ENCODE data around the gene SLCO1A2. TPM values are rescaled to one million over a fixed set of nuclear protein-coding genes. Genes with fewer than 3 reads are reported as not detected.
A peak's percentile ranks its signal among the peaks of the same experiment; 100 is the strongest.

SLCO1A2 gene
- total RNA-seq, 1 experiment from 2014 or later = 1.2 TPM

GRCh38 chr12:21337453-21337852 lies 2.7 kb upstream of the SLCO1A2 start:
- H3K36me3 ChIP-seq (ENCODE audit: control insufficient read depth, insufficient read depth, low read length) = no peaks in the 10 kb centered on the region
- H3K4me3 Mint-ChIP-seq (ENCODE audit: unreplicated experiment) = no peak overlapping the region
- DNase-seq = no peak
- BruUV-seq (replicated peaks) = no TSS peak
- H3K27ac Mint-ChIP-seq (ENCODE audit: unreplicated experiment) = no peak overlapping the region
- no peak for TF ChIP-seq CTCF (IDR thresholded peaks at IDR 0.05; ENCODE audit: insufficient read depth in 1 of 2, low read depth in 1 of 2, low read length in 1 of 2, severe bottlenecking in 1 of 2, unreplicated experiment in 1 of 2)
- H3K27me3 ChIP-seq (replicated peaks; ENCODE audit: control insufficient read depth, insufficient read depth, low read length) = no peaks in the 10 kb centered on the region
- H3K9me3 ChIP-seq = 0 out of 2 replicates have a peak, but pooled peaks cover under 1% of the 10 kb centered on the region
- intact Hi-C loops (cut with micrococcal nuclease; ENCODE audit: unreplicated experiment) = no loop called here
- no peaks in the 10 kb centered on the region for H3K36me3 Mint-ChIP-seq (ENCODE audit: insufficient read depth, unreplicated experiment)
- no peaks in the 10 kb centered on the region for H3K4me1 ChIP-seq
- ChIA-PET POLR2A (no interaction called here), CTCF (no interaction called here)
- H3K27me3 Mint-ChIP-seq (ENCODE audit: insufficient read depth, unreplicated experiment) = peaks cover 18% of the 10 kb centered on the region
- H3K4me3 ChIP-seq (ENCODE audit: low read depth, low read length) = no peak overlapping the region
- peaks cover under 1% of the 10 kb centered on the region for H3K9me3 Mint-ChIP-seq (ENCODE audit: unreplicated experiment)
- no peaks in the 10 kb centered on the region for H3K4me1 Mint-ChIP-seq (ENCODE audit: low read depth, unreplicated experiment)

GRCh38 chr12:21336656-21337055 lies 1.9 kb upstream of the SLCO1A2 start:
- H3K4me1 ChIP-seq = no peaks in the 10 kb centered on the region
- peaks cover 18% of the 10 kb centered on the region for H3K27me3 Mint-ChIP-seq (ENCODE audit: insufficient read depth, unreplicated experiment)
- no peak overlapping the region for H3K4me3 ChIP-seq (ENCODE audit: low read depth, low read length)
- no TSS peak for BruUV-seq (replicated peaks)
- H3K4me3 Mint-ChIP-seq (ENCODE audit: unreplicated experiment) = no peak overlapping the region
- intact Hi-C loops (cut with micrococcal nuclease; ENCODE audit: unreplicated experiment) = no loop called here
- CTCF ChIA-PET = no interaction called here
- H3K9me3 Mint-ChIP-seq (ENCODE audit: unreplicated experiment) = peaks cover 9% of the 10 kb centered on the region
- no peaks in the 10 kb centered on the region for H3K4me1 Mint-ChIP-seq (ENCODE audit: low read depth, unreplicated experiment)
- no peaks in the 10 kb centered on the region for H3K36me3 Mint-ChIP-seq (ENCODE audit: insufficient read depth, unreplicated experiment)
- TF ChIP-seq CTCF (IDR thresholded peaks at IDR 0.05; ENCODE audit: insufficient read depth in 1 of 2, low read depth in 1 of 2, low read length in 1 of 2, severe bottlenecking in 1 of 2, unreplicated experiment in 1 of 2) = no peak
- H3K9me3 ChIP-seq = peaks cover 7% of the 10 kb centered on the region; the same call in 1 of the 2 replicates
- H3K36me3 ChIP-seq (ENCODE audit: control insufficient read depth, insufficient read depth, low read length) = no peaks in the 10 kb centered on the region
- no peak overlapping the region for H3K27ac Mint-ChIP-seq (ENCODE audit: unreplicated experiment)
- POLR2A ChIA-PET = no interaction called here
- no peak for DNase-seq
- no peaks in the 10 kb centered on the region for H3K27me3 ChIP-seq (replicated peaks; ENCODE audit: control insufficient read depth, insufficient read depth, low read length)

DNA sequence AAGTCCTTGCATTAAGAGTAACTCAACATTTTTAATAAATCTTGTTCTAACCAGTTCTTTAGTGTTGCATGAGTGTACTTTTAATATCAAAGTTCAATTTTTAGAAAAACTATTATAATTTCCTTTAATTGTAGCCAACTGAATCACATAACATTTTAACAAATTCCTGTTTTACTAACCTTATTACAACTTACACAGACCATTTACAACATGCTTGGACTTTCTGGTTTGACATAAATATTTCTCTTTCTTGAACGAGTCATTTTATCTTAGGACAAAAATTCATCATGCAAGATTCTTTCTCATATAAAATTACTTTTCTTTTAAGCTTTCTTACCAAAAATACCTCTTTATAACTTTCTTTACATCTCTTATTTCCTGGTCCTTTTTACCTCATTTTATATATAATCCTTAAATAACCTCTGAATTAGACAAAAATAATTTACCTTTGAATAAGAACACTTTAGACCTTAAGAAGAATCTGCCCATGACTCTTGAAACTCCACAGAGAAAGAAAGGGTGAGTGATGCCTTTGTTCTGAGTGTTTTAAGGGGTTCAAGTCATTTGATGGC lies 3.9 kb downstream of the SLCO1A2 start:
- no peaks in the 10 kb centered on the region for H3K36me3 ChIP-seq (ENCODE audit: control insufficient read depth, insufficient read depth, low read length)
- Mint-ChIP-seq H3K4me3 (ENCODE audit: unreplicated experiment) (no peak overlapping the region), H3K9me3 (ENCODE audit: unreplicated experiment) (peaks cover 57% of the 10 kb centered on the region), H3K36me3 (ENCODE audit: insufficient read depth, unreplicated experiment) (peaks cover 6% of the 10 kb centered on the region), H3K27ac (ENCODE audit: unreplicated experiment) (no peak overlapping the region), H3K27me3 (ENCODE audit: insufficient read depth, unreplicated experiment) (no peaks in the 10 kb centered on the region), H3K4me1 (ENCODE audit: low read depth, unreplicated experiment) (no peaks in the 10 kb centered on the region)
- no peak for TF ChIP-seq CTCF (IDR thresholded peaks at IDR 0.05; ENCODE audit: insufficient read depth in 1 of 2, low read depth in 1 of 2, low read length in 1 of 2, severe bottlenecking in 1 of 2, unreplicated experiment in 1 of 2)
- peaks cover 43% of the 10 kb centered on the region for H3K9me3 ChIP-seq
- DNase-seq = peak in 1 of 2 experiments; percentile 16
- intact Hi-C loops (cut with micrococcal nuclease; ENCODE audit: unreplicated experiment) = no loop called here
- H3K4me3 ChIP-seq (ENCODE audit: low read depth, low read length) = no peak overlapping the region
- CTCF ChIA-PET = no interaction called here
- no peaks in the 10 kb centered on the region for H3K4me1 ChIP-seq
- H3K27me3 ChIP-seq (replicated peaks; ENCODE audit: control insufficient read depth, insufficient read depth, low read length) = no peaks in the 10 kb centered on the region
- POLR2A ChIA-PET = no interaction called here
- BruUV-seq (replicated peaks) = no TSS peak
